Body of pancreas (tissue), 4 donors: ENCODE data around the gene CCSER2. TPM values are rescaled to one million over a fixed set of nuclear protein-coding genes. Genes with fewer than 3 reads are reported as not detected.

Experiments used
- ATAC-seq: fragments of 150-250 bp; one replicate; pipeline ENCODE4 v1.9.1; 2016
- DNase-seq, 4 donors: peaks; one replicate each; pipeline ENCODE4 v3.0.0-alpha.2; 2019
- H3K27ac ChIP-seq, 4 donors: fragments of 200-600 bp; sonication (generic); 1 replicate in 3 of 4; 2 replicates in 1 of 4; pipeline versions ENCODE4 v1.5.1 to v1.6.1; 2016 to 2019; ENCODE audit warnings: mild to moderate bottlenecking in 1 of 4, mixed read lengths in 1 of 4, moderate library complexity in 1 of 4
- H3K27me3 ChIP-seq, 2 donors: fragments of 200-600 bp; sonication (generic); one replicate each; pipeline ENCODE4 v1.6.0; 2016; ENCODE audit warnings: mild to moderate bottlenecking in 1 of 2
- H3K36me3 ChIP-seq, 2 donors: fragments of 200-600 bp; sonication (generic); replicated peaks in 1 of 2; 2 replicates each; pipeline ENCODE4 v1.5.1; 2016; ENCODE audit warnings: low read depth in 2 of 2; ENCODE audit not compliant: insufficient read depth in 1 of 2
- H3K4me1 ChIP-seq: fragments of 200-600 bp; sonication (generic); one replicate; pipeline ENCODE4 v1.6.0; 2016
- H3K4me3 ChIP-seq, 2 donors: fragments of 200-600 bp; sonication (generic); 1 replicate in 1 of 2; 2 replicates in 1 of 2; pipeline ENCODE4 v1.5.1; 2016 to 2019
- H3K9me3 ChIP-seq, 3 donors: fragments of 200-600 bp; sonication (generic); 1 replicate in 2 of 3; 2 replicates in 1 of 3; pipeline ENCODE4 v1.5.1; 2016
- CTCF ChIP-seq, 7 experiments: fragments of 450-650 bp in 4 of 7; fragments of 200-600 bp in 3 of 7; sonication (generic) in 3 of 7; IDR thresholded peaks; one replicate each; pipeline ENCODE4 v1.5.1; 2016 to 2019; ENCODE audit warnings: antibody characterized with exemption in 7 of 7
- POLR2A ChIP-seq, 3 donors: fragments of 450-650 bp; IDR thresholded peaks; one replicate each; pipeline ENCODE4 v1.6.1; 2016; ENCODE audit warnings: antibody characterized with exemption in 3 of 3, mild to moderate bottlenecking in 2 of 3
- WGBS, 2 donors: methylation state at CpG; one replicate each; pipeline ENCODE4 v1.1.5; 2017; 5-methylcytosine and 5-hydroxymethylcytosine counted together
- intact Hi-C: fragments of 100-400 bp; cut with DNase I; formaldehyde crosslinking; loops from one replicate; pipeline ENCODE4 v1.15.1; 2023
- total RNA-seq, 2 donors: library from RNA; depleted of rRNA; stranded (reverse); fragments of >200 nt; gene quantifications; one replicate each; pipeline ENCODE4 v1.1.0, GENCODE V29; 2016

Gene CCSER2
- total RNA-seq, 2 donors from 2014 or later = 14.5 to 20.0 TPM

DNA sequence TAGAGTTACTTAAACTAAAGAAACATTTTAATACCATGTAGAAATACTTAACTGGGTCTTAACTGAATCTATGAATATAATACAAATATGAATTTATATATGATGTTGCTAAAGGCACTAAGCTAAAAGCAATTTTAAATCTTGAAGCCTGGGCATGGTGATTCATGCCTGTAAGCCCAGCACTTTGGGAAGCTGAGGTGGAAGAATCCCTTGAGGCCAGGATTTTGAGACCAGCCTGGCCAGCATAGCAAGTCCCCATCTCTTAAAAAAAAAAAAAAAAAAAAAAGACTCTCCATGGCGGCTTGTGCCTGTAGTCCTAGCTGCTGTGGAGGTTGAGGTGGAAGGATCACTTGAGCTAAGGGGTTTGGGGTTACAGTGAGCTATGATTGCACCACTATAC, 95.3 kb downstream of the CCSER2 start:
- H3K27ac ChIP-seq = no peak overlapping the region
- WGBS, 2 donors = 81 to 95% methylated on average over 1 of the region's 1 CpG
- intact Hi-C loops = no loop called here
- H3K4me1 ChIP-seq = peaks cover 13% of the 10 kb centered on the region
- no peak overlapping the region for H3K4me3 ChIP-seq
- no peaks in the 10 kb centered on the region for H3K36me3 ChIP-seq
- TF ChIP-seq CTCF (IDR thresholded peaks at IDR 0.05) (no peak), POLR2A (IDR thresholded peaks at IDR 0.05) (no peak)
- DNase-seq = no peak
- H3K9me3 ChIP-seq = no peaks in the 10 kb centered on the region
- ATAC-seq = no peak
- no peaks in the 10 kb centered on the region for H3K27me3 ChIP-seq

DNA sequence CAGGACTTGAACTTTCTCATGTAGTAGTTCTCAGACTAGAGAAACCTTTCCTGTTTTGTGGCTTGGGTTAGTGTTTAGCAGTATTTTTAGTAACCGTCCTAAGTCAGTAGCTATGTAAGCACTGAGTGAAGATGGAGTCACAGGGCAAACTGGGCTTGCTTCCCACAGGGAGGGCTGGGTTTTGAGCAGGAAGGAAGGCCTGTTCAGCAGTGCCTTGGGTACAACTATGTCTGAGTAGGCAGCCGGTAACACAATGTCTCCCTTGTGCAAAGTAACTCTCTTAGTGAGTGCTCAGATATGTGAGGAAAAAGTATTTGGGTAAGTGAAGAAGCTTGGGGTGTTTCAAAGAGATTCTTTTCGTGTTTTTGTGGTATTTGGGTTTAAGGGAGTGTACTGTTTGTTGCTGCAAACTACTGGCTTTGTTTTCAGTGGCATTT, 96.4 kb downstream of the CCSER2 start:
- WGBS, 2 donors = 21 to 25% methylated on average over 3 of the region's 3 CpGs
- no peaks in the 10 kb centered on the region for H3K27me3 ChIP-seq
- ATAC-seq (peak; percentile 99), DNase-seq (peak; percentile 70 to 85 (median 82))
- no peak for TF ChIP-seq CTCF (IDR thresholded peaks at IDR 0.05)
- TF ChIP-seq POLR2A (IDR thresholded peaks at IDR 0.05) = peak in 2 of 3 donors; percentile 37 to 50
- no peaks in the 10 kb centered on the region for H3K36me3 ChIP-seq
- no peaks in the 10 kb centered on the region for H3K9me3 ChIP-seq
- intact Hi-C loops = no loop called here
- no peak overlapping the region for H3K4me3 ChIP-seq
- peak overlapping the region in 3 of 4 donors; percentile 43 to 80 (median 73) for H3K27ac ChIP-seq
- peaks cover 13% of the 10 kb centered on the region for H3K4me1 ChIP-seq

DNA sequence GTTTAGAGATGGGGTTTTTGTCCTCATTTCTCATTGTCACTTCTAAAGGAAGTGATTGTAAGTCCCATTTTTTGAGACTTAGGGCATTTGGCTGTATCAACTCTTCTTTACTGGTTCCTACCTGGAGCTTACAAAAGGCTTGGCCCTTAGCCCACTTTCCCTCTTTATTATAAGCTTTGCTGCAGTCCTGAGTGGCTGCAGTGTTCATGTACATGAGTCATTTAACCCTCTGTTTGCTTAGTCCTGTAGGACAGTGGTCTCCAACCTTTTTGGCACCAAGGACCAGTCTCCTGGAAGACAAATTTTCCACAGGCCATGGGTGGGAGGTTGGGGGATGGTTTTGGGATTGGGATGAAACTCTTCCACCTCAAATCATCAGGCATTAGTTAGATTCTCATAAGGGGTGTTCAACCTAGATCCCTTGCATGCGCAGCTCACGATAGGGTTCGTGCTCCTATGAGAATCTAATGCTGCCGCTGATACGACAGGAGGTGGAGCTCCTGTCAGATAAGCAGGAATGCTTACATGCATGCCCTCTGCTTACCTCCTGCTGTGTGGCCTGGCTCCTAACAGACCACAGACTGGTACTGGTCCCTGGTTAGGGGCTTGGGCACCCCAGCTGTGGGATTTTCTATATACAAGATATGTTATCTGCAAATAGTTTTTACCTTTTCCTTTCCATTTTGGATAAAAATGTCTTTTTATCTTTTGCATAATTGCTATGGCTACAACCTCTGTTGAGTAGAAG, 99.7 kb downstream of the CCSER2 start:
- TF ChIP-seq POLR2A (IDR thresholded peaks at IDR 0.05) (no peak), CTCF (IDR thresholded peaks at IDR 0.05) (no peak)
- Histone ChIP-seq H3K36me3 (no peaks in the 10 kb centered on the region), H3K27me3 (no peaks in the 10 kb centered on the region), H3K4me1 (peaks cover 13% of the 10 kb centered on the region), H3K27ac (no peak overlapping the region), H3K9me3 (no peaks in the 10 kb centered on the region), H3K4me3 (no peak overlapping the region)
- WGBS, 2 donors = 85 to 92% methylated on average over 2 to 5 of the region's 5 CpGs
- ATAC-seq (no peak), DNase-seq (no peak)
- intact Hi-C loops = no loop called here

DNA sequence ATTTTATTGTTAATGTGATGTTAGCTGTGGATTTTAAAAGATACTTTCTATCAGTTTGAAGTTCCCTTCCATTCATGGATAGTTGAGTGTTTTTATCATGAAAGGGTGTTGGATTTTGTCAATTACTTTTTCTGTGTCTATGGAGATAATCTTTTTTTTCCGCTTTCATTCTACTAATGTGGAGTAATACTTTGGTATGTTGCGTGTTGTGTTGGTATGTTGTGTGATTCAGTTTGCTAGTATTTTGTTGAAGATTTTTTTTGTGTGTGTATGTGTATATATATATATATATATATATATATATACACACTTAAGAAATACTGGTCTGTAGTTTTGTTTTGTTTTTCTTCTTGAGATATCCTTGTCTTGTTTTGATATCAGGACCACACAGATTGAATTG, 100.3 kb downstream of the CCSER2 start:
- ATAC-seq = no peak
- H3K4me1 ChIP-seq = peaks cover 13% of the 10 kb centered on the region
- TF ChIP-seq CTCF (IDR thresholded peaks at IDR 0.05) (no peak), POLR2A (IDR thresholded peaks at IDR 0.05) (no peak)

More for the DNA sequence above, 100.3 kb downstream of the CCSER2 start:
- Histone ChIP-seq H3K36me3 (no peaks in the 10 kb centered on the region), H3K27me3 (no peaks in the 10 kb centered on the region), H3K27ac (no peak overlapping the region), H3K9me3 (no peaks in the 10 kb centered on the region), H3K4me3 (no peak overlapping the region)
- 92 to 95% methylated on average over 2 of the region's 2 CpGs for WGBS, 2 donors
- intact Hi-C loops = no loop called here
- no peak for DNase-seq
